H1 (cell line): Measurements from ENCODE around the gene KDM6A. TPM values are rescaled to one million over a fixed set of nuclear protein-coding genes. Genes with fewer than 3 reads are reported as not detected.

Source experiments
- ATF3 ChIP-seq: IDR thresholded peaks from 2 replicates; pipeline ENCODE4 v1.6.1; 2011; ENCODE audit warnings: low read depth, mild to moderate bottlenecking, low read length; ENCODE audit not compliant: insufficient read depth
- CEBPB ChIP-seq: IDR thresholded peaks from 2 replicates; pipeline ENCODE4 v1.6.1; 2012; ENCODE audit warnings: low read depth, low read length
- CHD7 ChIP-seq: fragments of 300-600 bp; sonication (generic); IDR thresholded peaks from 2 replicates; pipeline ENCODE4 v1.7.1; 2012; ENCODE audit warnings: low read length, moderate library complexity, mild to moderate bottlenecking, inconsistent platforms; ENCODE audit not compliant: insufficient replicate concordance
- NRF1 ChIP-seq: IDR thresholded peaks from 2 replicates; pipeline ENCODE4 v1.6.1; 2011; ENCODE audit warnings: mild to moderate bottlenecking, low read depth, low read length, improper control_type of control experiment
- POU5F1 ChIP-seq: IDR thresholded peaks from 2 replicates; pipeline ENCODE4 v1.6.1; 2011; ENCODE audit warnings: low read depth, mild to moderate bottlenecking, low read length, moderate library complexity
- RNF2 ChIP-seq: fragments of 200-900, 300-1000 bp; sonication (generic); IDR thresholded peaks from 2 replicates; pipeline ENCODE4 v1.7.1; 2016; ENCODE audit warnings: borderline replicate concordance, low read depth, mild to moderate bottlenecking, antibody characterized with exemption, low read length; ENCODE audit not compliant: poor library complexity, severe bottlenecking; ENCODE audit errors: missing control alignments
- SAP30 ChIP-seq: fragments of 300-600 bp; sonication (generic); IDR thresholded peaks from 2 replicates; pipeline ENCODE4 v1.7.1; 2012; ENCODE audit warnings: low read length, moderate library complexity, mild to moderate bottlenecking, inconsistent platforms; ENCODE audit not compliant: insufficient read depth, insufficient replicate concordance
- SRF ChIP-seq: IDR thresholded peaks from 2 replicates; pipeline ENCODE4 v1.6.1; 2011; ENCODE audit warnings: mild to moderate bottlenecking, low read depth, low read length, moderate library complexity
- TEAD4 ChIP-seq: IDR thresholded peaks from 2 replicates; pipeline ENCODE4 v1.6.1; 2012; ENCODE audit warnings: low read depth, low read length, inconsistent platforms, mixed read lengths
- USF2 ChIP-seq: IDR thresholded peaks from 2 replicates; pipeline ENCODE4 v1.6.1; 2011; ENCODE audit warnings: low read length, improper control_type of control experiment
- polyA plus RNA-seq, 7 experiments: library from polyadenylated mRNA; depleted of rRNA in 3 of 7; stranded (reverse) in 5 of 7; unstranded in 2 of 7; fragments of >200 nt in 5 of 7; fragments of 200-250 nt in 2 of 7; gene quantifications; 1 replicate in 5 of 7; 2 replicates in 1 of 7; 4 replicates in 1 of 7; pipeline versions ENCODE4 v1.2.1 to v1.2.3, GENCODE V29; 2011 to 2013; ENCODE audit warnings: missing spikeins in 2 of 7, mixed read lengths in 2 of 7
- total RNA-seq: library from RNA; stranded (reverse); fragmentation: NEBNext Ultra II Directional; extraction: Animal tissue kit (Norgen Biotek cat#: 25700); gene quantifications from 2 replicates; pipeline ENCODE4 v1.2.1, GENCODE V29; 2021

Gene KDM6A
- total and polyA plus RNA-seq, 2 of the 8 experiments (the other 6 are each of a cell fraction or from before 2014, with no cell fraction given): 43.5 to 58.4 TPM

- TF ChIP-seq CHD7 (no peak), RNF2 (no peak), SAP30 (no peak), SRF (no peak), NRF1 (no peak), POU5F1 (no peak), TEAD4 (no peak), ATF3 (no peak), USF2 (no peak), CEBPB (no peak)
These were observed 123.3 kb downstream of the KDM6A start (continued) for GRCh38 chrX:44996277-44996676.
